Endothelial cell of umbilical vein (primary cell): ENCODE measurements around the gene MTA1. TPM values are rescaled to one million over a fixed set of nuclear protein-coding genes. Genes with fewer than 3 reads are reported as not detected.

Source experiments
- BruUV-seq: library from RNA; stranded (reverse); fragments of 400-500 nt; replicated peaks from 2 replicates; lab custom pipeline; 2021; lab: Mats Ljungman, UMichigan
- CTCF ChIA-PET: fragments of 300-600, 350-600 bp; sonication (Branson Sonifier 250); formaldehyde crosslinking; loops from one replicate; lab custom pipeline; 2021; ENCODE audit warnings: antibody characterized with exemption, inconsistent platforms; lab: Charles Lee
- POLR2A ChIA-PET: fragments of 300-600, 350-600 bp; sonication (Branson Sonifier 250); formaldehyde crosslinking; loops from one replicate; lab custom pipeline; 2021; ENCODE audit warnings: antibody characterized with exemption, inconsistent platforms; lab: Charles Lee
- DNase-seq: peaks from one replicate; pipeline ENCODE4 v3.0.0-alpha.2; 2011; ENCODE audit warnings: low read depth, low spot score
- FAIRE-seq: peaks from 2 replicates; lab custom pipeline; 2011; peaks lifted over from hg19 to GRCh38; lab: Jason Lieb, UNC
- H2AFZ ChIP-seq: 2 replicates; pipeline ENCODE4 v1.6.0; 2012; ENCODE audit warnings: low read depth, low read length, control low read depth, inconsistent platforms
- H3K27ac ChIP-seq: 2 replicates; pipeline ENCODE4 v1.5.1; 2011; ENCODE audit warnings: low read depth, mild to moderate bottlenecking, control low read depth, low read length, moderate library complexity; ENCODE audit not compliant: insufficient read depth
- H3K27me3 ChIP-seq, 2 experiments: 2 replicates each; pipeline versions ENCODE4 v1.6.0 to v1.6.1; 2011; ENCODE audit warnings: low read length in 2 of 2, mixed read lengths in 1 of 2; ENCODE audit not compliant: control insufficient read depth in 2 of 2, insufficient read depth in 2 of 2
- H3K36me3 ChIP-seq, 2 experiments: 2 replicates in 1 of 2; 3 replicates in 1 of 2; pipeline ENCODE4 v1.5.1; 2011; ENCODE audit warnings: low read length in 2 of 2, mild to moderate bottlenecking in 1 of 2, moderate library complexity in 1 of 2; ENCODE audit not compliant: control insufficient read depth in 2 of 2, insufficient read depth in 2 of 2; ENCODE audit errors: extremely low read depth in 1 of 2
- H3K4me1 ChIP-seq: 3 replicates; pipeline ENCODE4 v1.5.1; 2011; ENCODE audit warnings: mild to moderate bottlenecking, low read length; ENCODE audit not compliant: control insufficient read depth, insufficient read depth; ENCODE audit errors: extremely low read depth
- H3K4me2 ChIP-seq: 2 replicates; pipeline ENCODE4 v1.6.1; 2011; ENCODE audit warnings: low read length, control low read depth, mixed read lengths; ENCODE audit not compliant: insufficient read depth
- H3K4me3 ChIP-seq, 3 experiments: fragments of 200-600 bp in 1 of 3; sonication (generic), shearing (Covaris generic) in 1 of 3; replicated peaks in 1 of 3; 2 replicates each; pipeline ENCODE4 v1.5.1; 2011 to 2016; ENCODE audit warnings: control low read depth in 3 of 3, low read length in 3 of 3, mild to moderate bottlenecking in 2 of 3, inconsistent platforms in 1 of 3, low read depth in 1 of 3, moderate library complexity in 1 of 3; ENCODE audit not compliant: insufficient read depth in 1 of 3
- H3K79me2 ChIP-seq: 2 replicates; pipeline ENCODE4 v1.6.0; 2012; ENCODE audit warnings: low read length, inconsistent platforms; ENCODE audit not compliant: control insufficient read depth, insufficient read depth
- H3K9ac ChIP-seq: replicated peaks from 2 replicates; pipeline ENCODE3; 2011; ENCODE audit warnings: low read length, control low read depth; ENCODE audit not compliant: insufficient read depth; ENCODE audit errors: extremely low read depth
- H3K9me1 ChIP-seq: replicated peaks from 3 replicates; pipeline ENCODE4 v1.6.0; 2011; ENCODE audit warnings: mild to moderate bottlenecking, low read length; ENCODE audit not compliant: control insufficient read depth, insufficient read depth; ENCODE audit errors: extremely low read depth
- H3K9me3 ChIP-seq: replicated peaks from 2 replicates; pipeline ENCODE4 v1.5.1; 2012; ENCODE audit warnings: low read length, inconsistent platforms; ENCODE audit not compliant: control insufficient read depth, insufficient read depth
- H4K20me1 ChIP-seq: replicated peaks from 2 replicates; pipeline ENCODE3; 2011; ENCODE audit warnings: mild to moderate bottlenecking, low read length; ENCODE audit not compliant: control insufficient read depth, insufficient read depth; ENCODE audit errors: extremely low read depth
- EZH2 ChIP-seq: IDR thresholded peaks from 2 replicates; pipeline ENCODE4 v1.6.1; 2012; ENCODE audit warnings: borderline replicate concordance, low read depth, mild to moderate bottlenecking, moderate library complexity, low read length, inconsistent platforms; ENCODE audit not compliant: severe bottlenecking
- FOS ChIP-seq: IDR thresholded peaks from 2 replicates; pipeline ENCODE4 v1.6.1; 2011; ENCODE audit warnings: mild to moderate bottlenecking, low read length, moderate library complexity, borderline replicate concordance; ENCODE audit not compliant: insufficient read depth
- GATA2 ChIP-seq: IDR thresholded peaks from 2 replicates; pipeline ENCODE4 v1.7.0; 2011; ENCODE audit warnings: low read depth, mild to moderate bottlenecking, moderate library complexity, mixed read lengths, low read length; ENCODE audit not compliant: insufficient read length, insufficient read depth
- JUN ChIP-seq: IDR thresholded peaks from 2 replicates; pipeline ENCODE4 v1.6.1; 2011; ENCODE audit warnings: borderline replicate concordance, low read depth; ENCODE audit not compliant: insufficient read length, insufficient read depth
- MAX ChIP-seq: IDR thresholded peaks from 2 replicates; pipeline ENCODE4 v1.6.1; 2011; ENCODE audit not compliant: insufficient read depth, insufficient read length
- POLR2A ChIP-seq: IDR thresholded peaks from 2 replicates; pipeline ENCODE4 v1.6.1; 2012; ENCODE audit warnings: low read depth, mild to moderate bottlenecking, control low read depth, low read length
- POLR2AphosphoS5 ChIP-seq: IDR thresholded peaks from 2 replicates; pipeline ENCODE4 v1.6.1; 2012; ENCODE audit warnings: low read depth, mild to moderate bottlenecking, control low read depth, low read length, moderate library complexity; ENCODE audit not compliant: insufficient read depth
- dilution Hi-C: fragments of 300-500 bp; cut with MboI; formaldehyde crosslinking; loops from one replicate; pipeline ENCODE4 v1.15.0; 2019; ENCODE audit warnings: low sequenced_read_pairs; ENCODE audit not compliant: extremely low pct_ligation_motif_present
- intact Hi-C: fragments of 100-400 bp; cut with micrococcal nuclease; formaldehyde crosslinking; loops from one replicate; pipeline ENCODE4 v1.10.0; 2022
- polyA plus RNA-seq, 4 experiments: library from polyadenylated mRNA; depleted of rRNA in 3 of 4; stranded (reverse) in 3 of 4; unstranded in 1 of 4; fragments of >200 nt; gene quantifications; 2 replicates each; pipeline versions ENCODE4 v1.2.1 to v1.2.3, GENCODE V29; 2011 to 2012; ENCODE audit warnings: missing spikeins in 1 of 4
- total RNA-seq: library from RNA; stranded (reverse); gene quantifications from 2 replicates; pipeline ENCODE4 v1.2.3, GENCODE V29; 2021

Gene MTA1
- total and polyA plus RNA-seq, 2 donors (not counting 3 experiments of a cell fraction or from before 2014, with no cell fraction given) = 85.2 to 167 TPM

- dilution Hi-C loops = no loop called here
- H3K27ac ChIP-seq = peak overlapping the region; percentile 76
- no peak overlapping the region for H2AFZ ChIP-seq
- TF ChIP-seq POLR2A (peak; percentile 1), POLR2AphosphoS5 (peak; percentile 82), FOS (no peak)
- POLR2A ChIA-PET = interaction anchor here (1.0 to 2.0 kb wide), 2 partner anchors 13 to 46 kb away, joined by 3 to 9 read pairs; no protein-coding TSS in a partner anchor
- H3K4me3 ChIP-seq = peak overlapping the region; percentile 3 to 93 (median 53)
- peak; percentile 81 for DNase-seq
- CTCF ChIA-PET = interaction anchor here (1.2 to 2.7 kb wide), 5 partner anchors 10 to 105 kb away, joined by 3 to 27 read pairs (median 11); partner anchors contain the start of gene CRIP1
- TSS peak; percentile 15 for BruUV-seq
- H3K4me2 ChIP-seq = peak overlapping the region; percentile 58
- no peaks in the 10 kb centered on the region for H3K9me3 ChIP-seq
- no peak for FAIRE-seq
- H3K36me3 ChIP-seq = peaks cover 3 to 5% of the 10 kb centered on the region in 2 experiments
- intact Hi-C loops = no loop called here
- H3K27me3 ChIP-seq = no peaks in the 10 kb centered on the region
- H3K9me1 ChIP-seq = no peaks in the 10 kb centered on the region
- peaks cover 10% of the 10 kb centered on the region for H3K79me2 ChIP-seq
- H3K4me1 ChIP-seq = peaks cover 23% of the 10 kb centered on the region
- no peaks in the 10 kb centered on the region for H4K20me1 ChIP-seq
- peak overlapping the region; percentile 97 for H3K9ac ChIP-seq
Measured at GRCh38 chr14:105476097-105476830, 56.6 kb downstream of the MTA1 start.

- dilution Hi-C loops (no loop called here), intact Hi-C loops (no loop called here)
Measured at GRCh38 chr14:105476831-105477659, 57.4 kb downstream of the MTA1 start.

More at GRCh38 chr14:105476831-105477659, 57.4 kb downstream of the MTA1 start:
- Histone ChIP-seq H2AFZ (no peak overlapping the region), H3K27me3 (no peaks in the 10 kb centered on the region), H3K9me1 (no peaks in the 10 kb centered on the region), H3K4me1 (peaks cover 26% of the 10 kb centered on the region), H3K4me2 (peak overlapping the region; percentile 58), H3K9ac (peak overlapping the region; percentile 97), H3K36me3 (peaks cover 3 to 5% of the 10 kb centered on the region in 2 experiments), H3K79me2 (peaks cover 10% of the 10 kb centered on the region), H3K4me3 (peak overlapping the region; percentile 3 to 93 (median 53)), H3K27ac (peak overlapping the region; percentile 76), H4K20me1 (no peaks in the 10 kb centered on the region), H3K9me3 (no peaks in the 10 kb centered on the region)
- BruUV-seq = no TSS peak
- peak; percentile 88 for FAIRE-seq
- ChIA-PET CTCF (interaction anchor here (1.2 to 2.7 kb wide), 5 partner anchors 9 to 106 kb away, joined by 3 to 27 read pairs (median 11); partner anchors contain the start of gene CRIP1), POLR2A (interaction anchor here (1.0 to 2.0 kb wide), 2 partner anchors 13 to 47 kb away, joined by 3 to 9 read pairs; no protein-coding TSS in a partner anchor)
- peak; percentile 35 for DNase-seq
- TF ChIP-seq POLR2A = no peak
- no peak for TF ChIP-seq EZH2
- peak; percentile 6 for TF ChIP-seq POLR2AphosphoS5
- TF ChIP-seq GATA2 = no peak
- TF ChIP-seq JUN = no peak
- no peak for TF ChIP-seq MAX
